HL-60 (cell line): Measurements from ENCODE around the gene IL12RB1.

Source experiments
- DNase-seq, 2 experiments: peaks; one replicate each; pipeline ENCODE4 v3.0.0-alpha.2; 2010 to 2020; ENCODE audit warnings: low read depth in 1 of 2, low spot score in 1 of 2
- H3K27ac ChIP-seq: fragments of 250-450 bp; sonication (Bioruptor Pico); replicated peaks from 2 replicates; pipeline ENCODE4 v1.5.1; 2020; ENCODE audit warnings: mild to moderate bottlenecking, moderate library complexity
- H3K27me3 ChIP-seq: fragments of 250-450 bp; sonication (Bioruptor Pico); 2 replicates; pipeline ENCODE4 v1.5.1; 2021; ENCODE audit warnings: mild to moderate bottlenecking, moderate library complexity; ENCODE audit not compliant: insufficient read depth, poor library complexity, severe bottlenecking
- H3K4me3 ChIP-seq: replicated peaks from 2 replicates; pipeline ENCODE4 v1.5.1; 2011; ENCODE audit warnings: mild to moderate bottlenecking, control low read depth, low read length; ENCODE audit not compliant: insufficient read depth
- CTCF ChIP-seq: IDR thresholded peaks from one replicate; pipeline ENCODE4 v1.5.1; 2011; ENCODE audit warnings: low read length, control low read depth, inconsistent platforms; ENCODE audit not compliant: insufficient read depth
- GABPA ChIP-seq: IDR thresholded peaks from 2 replicates; pipeline ENCODE4 v1.6.1; 2012; ENCODE audit warnings: low read depth
- POLR2AphosphoS5 ChIP-seq: IDR thresholded peaks from 2 replicates; pipeline ENCODE4 v1.6.1; 2012; ENCODE audit warnings: low read depth
- SPI1 ChIP-seq: IDR thresholded peaks from 2 replicates; pipeline ENCODE4 v1.6.1; 2012; ENCODE audit warnings: low read depth, mild to moderate bottlenecking, borderline replicate concordance
- TF ChIP-seq, protein P1 (sequence below): IDR thresholded peaks from 2 replicates; pipeline ENCODE4 v1.6.1; 2012; ENCODE audit warnings: low read depth; ENCODE audit not compliant: insufficient replicate concordance

IL12RB1 gene

GRCh38 chr19:18013210-18014111, 73.3 kb downstream of the IL12RB1 start:
- no peak for TF ChIP-seq CTCF
- TF ChIP-seq POLR2AphosphoS5: 0 out of 2 replicates have a peak, but pooled peaks have one; percentile 12
- H3K27me3 ChIP-seq: no peaks in the 10 kb centered on the region
- no peak overlapping the region for H3K27ac ChIP-seq
- no peak overlapping the region for H3K4me3 ChIP-seq
- DNase-seq: no peak

DNA sequence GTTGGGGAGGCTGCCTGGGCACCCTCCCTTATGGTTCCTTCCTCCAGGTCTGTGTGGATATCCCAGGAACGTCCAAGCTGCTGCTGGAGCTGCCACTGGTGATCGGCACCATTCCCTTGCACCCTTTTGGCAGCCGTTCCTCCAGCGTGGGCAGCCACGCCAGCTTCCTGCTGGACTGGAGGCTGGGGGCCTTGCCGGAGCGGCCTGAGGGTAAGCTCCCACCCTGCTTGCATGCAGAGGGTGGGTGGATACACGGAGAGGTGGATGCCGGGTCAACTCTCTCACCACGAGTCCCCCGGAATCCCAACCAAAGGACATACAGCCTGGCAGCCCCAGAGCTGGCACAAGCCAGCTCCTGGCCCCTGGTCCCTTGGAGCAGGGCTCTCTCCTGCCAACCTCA, 76.6 kb downstream of the IL12RB1 start:
- TF ChIP-seq, protein P1, sequence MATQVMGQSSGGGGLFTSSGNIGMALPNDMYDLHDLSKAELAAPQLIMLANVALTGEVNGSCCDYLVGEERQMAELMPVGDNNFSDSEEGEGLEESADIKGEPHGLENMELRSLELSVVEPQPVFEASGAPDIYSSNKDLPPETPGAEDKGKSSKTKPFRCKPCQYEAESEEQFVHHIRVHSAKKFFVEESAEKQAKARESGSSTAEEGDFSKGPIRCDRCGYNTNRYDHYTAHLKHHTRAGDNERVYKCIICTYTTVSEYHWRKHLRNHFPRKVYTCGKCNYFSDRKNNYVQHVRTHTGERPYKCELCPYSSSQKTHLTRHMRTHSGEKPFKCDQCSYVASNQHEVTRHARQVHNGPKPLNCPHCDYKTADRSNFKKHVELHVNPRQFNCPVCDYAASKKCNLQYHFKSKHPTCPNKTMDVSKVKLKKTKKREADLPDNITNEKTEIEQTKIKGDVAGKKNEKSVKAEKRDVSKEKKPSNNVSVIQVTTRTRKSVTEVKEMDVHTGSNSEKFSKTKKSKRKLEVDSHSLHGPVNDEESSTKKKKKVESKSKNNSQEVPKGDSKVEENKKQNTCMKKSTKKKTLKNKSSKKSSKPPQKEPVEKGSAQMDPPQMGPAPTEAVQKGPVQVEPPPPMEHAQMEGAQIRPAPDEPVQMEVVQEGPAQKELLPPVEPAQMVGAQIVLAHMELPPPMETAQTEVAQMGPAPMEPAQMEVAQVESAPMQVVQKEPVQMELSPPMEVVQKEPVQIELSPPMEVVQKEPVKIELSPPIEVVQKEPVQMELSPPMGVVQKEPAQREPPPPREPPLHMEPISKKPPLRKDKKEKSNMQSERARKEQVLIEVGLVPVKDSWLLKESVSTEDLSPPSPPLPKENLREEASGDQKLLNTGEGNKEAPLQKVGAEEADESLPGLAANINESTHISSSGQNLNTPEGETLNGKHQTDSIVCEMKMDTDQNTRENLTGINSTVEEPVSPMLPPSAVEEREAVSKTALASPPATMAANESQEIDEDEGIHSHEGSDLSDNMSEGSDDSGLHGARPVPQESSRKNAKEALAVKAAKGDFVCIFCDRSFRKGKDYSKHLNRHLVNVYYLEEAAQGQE: no peak
- DNase-seq: no peak
- no peaks in the 10 kb centered on the region for H3K27me3 ChIP-seq

GRCh38 chr19:18009412-18010066, 77.2 kb downstream of the IL12RB1 start:
- Histone ChIP-seq H3K27me3 (no peaks in the 10 kb centered on the region), H3K4me3 (no peak overlapping the region), H3K27ac (no peak overlapping the region)
- no peak for DNase-seq
- no peak for TF ChIP-seq POLR2AphosphoS5
- no peak for TF ChIP-seq SPI1
- no peak for TF ChIP-seq GABPA
- TF ChIP-seq, protein P1: no peak
- no peak for TF ChIP-seq CTCF

More for the DNA sequence above, 76.6 kb downstream of the IL12RB1 start:
- Histone ChIP-seq H3K4me3 (no peak overlapping the region), H3K27ac (no peak overlapping the region)
